ENCODE measurements around the gene ANKRD23.

DNA sequence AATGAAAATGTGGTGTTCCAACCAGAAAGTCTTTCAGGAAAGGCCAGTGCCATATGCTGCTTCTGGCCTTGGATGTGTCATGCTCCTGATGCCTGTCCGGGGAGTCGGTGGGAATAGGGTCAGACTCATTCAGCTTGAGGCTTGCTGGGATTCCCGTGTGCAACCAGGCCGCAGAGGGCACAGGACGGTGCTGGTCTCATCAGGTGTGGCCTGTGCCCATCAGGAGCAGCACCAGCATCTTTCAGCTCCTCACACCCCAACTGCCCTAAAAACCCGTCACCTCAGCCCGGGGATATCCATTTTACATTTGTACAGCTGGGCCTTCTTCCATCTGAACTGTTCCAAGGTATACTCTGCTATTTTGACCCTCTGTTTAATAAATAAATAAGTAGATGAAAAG is 41.1 kb downstream of the ANKRD23 start:
- TF ChIP-seq GATA2 (IDR thresholded peaks at IDR 0.05; ENCODE audit: low read depth, low read length) (no peak), GATA3 (IDR thresholded peaks at IDR 0.05; ENCODE audit: low read depth, low read length) (no peak)
